ENCODE results near the gene RYR3. TPM values are rescaled to one million over a fixed set of nuclear protein-coding genes. Genes with fewer than 3 reads are reported as not detected.

The RYR3 gene
- total and polyA plus RNA-seq, 5 donors = 0.06 to 0.28 (median 0.09) TPM

DNA sequence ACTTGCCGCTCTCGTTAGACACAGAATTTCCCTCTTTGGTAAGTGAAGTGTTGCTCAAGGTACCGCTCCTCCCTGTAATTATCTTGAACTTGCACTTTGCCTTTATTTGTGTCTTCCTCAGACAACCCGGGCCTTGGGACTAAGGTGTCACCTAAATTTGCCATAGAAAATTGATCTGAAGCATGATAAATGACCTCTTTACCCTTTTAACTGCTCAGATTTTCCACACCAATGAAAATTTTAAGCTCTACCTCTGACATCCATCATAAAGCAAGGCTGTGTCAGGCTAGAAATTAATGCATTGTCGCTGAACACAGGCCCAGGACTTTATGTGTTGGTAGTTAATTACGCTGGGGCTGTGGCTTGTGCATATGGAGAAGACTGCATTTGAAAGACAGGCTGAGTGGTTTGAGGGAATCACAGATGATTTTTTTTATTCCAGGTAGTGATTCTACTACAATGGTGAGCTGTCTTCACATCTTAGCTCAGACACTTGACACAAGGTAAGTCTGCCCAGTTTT is 458.0 kb downstream of the RYR3 start:
- H3K27me3 ChIP-seq (ENCODE audit: control insufficient read depth, insufficient read depth) = no peaks in the 10 kb centered on the region
- H3K4me3 ChIP-seq (ENCODE audit: low read length) = no peak overlapping the region
- ATAC-seq (no peak), DNase-seq (no peak)
- no peaks in the 10 kb centered on the region for H3K4me1 ChIP-seq (ENCODE audit: control insufficient read depth, insufficient read depth, low read length)
- H3K27ac ChIP-seq (ENCODE audit: low read length) = no peak overlapping the region
- 84% methylated on average over 6 of the region's 6 CpGs for WGBS
- intact Hi-C loops (cut with DNase I) = no loop called here
- no peaks in the 10 kb centered on the region for H3K9me3 ChIP-seq (ENCODE audit: control insufficient read depth, low read length)

DNA sequence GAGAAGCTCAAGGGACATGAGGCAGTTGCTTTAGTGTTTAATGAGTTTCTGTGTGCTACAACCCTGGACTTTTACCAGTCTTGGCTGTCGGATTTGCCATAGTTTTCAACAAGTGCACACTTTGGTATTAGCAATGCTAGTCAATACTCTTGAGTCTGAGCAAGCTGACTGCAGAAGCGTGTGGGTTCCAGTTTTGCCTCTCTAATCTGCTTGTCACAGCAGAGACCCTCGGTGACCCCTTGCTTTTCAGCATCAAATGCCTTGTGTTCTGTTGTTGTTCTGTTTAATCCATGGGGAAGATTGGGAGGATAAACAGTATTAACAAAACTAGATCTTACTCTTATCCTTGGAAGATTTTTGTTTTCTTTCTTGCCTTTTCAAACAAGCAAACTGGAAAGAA is 463.2 kb downstream of the RYR3 start:
- intact Hi-C loops (cut with DNase I) = no loop called here
- Histone ChIP-seq H3K9me3 (ENCODE audit: control insufficient read depth, low read length) (no peaks in the 10 kb centered on the region), H3K27me3 (ENCODE audit: control insufficient read depth, insufficient read depth) (no peaks in the 10 kb centered on the region), H3K27ac (ENCODE audit: low read length) (no peak overlapping the region), H3K4me1 (ENCODE audit: control insufficient read depth, insufficient read depth, low read length) (no peaks in the 10 kb centered on the region), H3K4me3 (ENCODE audit: low read length) (no peak overlapping the region)
- WGBS = 71% methylated on average over 3 of the region's 3 CpGs
- ATAC-seq (no peak), DNase-seq (no peak)

DNA sequence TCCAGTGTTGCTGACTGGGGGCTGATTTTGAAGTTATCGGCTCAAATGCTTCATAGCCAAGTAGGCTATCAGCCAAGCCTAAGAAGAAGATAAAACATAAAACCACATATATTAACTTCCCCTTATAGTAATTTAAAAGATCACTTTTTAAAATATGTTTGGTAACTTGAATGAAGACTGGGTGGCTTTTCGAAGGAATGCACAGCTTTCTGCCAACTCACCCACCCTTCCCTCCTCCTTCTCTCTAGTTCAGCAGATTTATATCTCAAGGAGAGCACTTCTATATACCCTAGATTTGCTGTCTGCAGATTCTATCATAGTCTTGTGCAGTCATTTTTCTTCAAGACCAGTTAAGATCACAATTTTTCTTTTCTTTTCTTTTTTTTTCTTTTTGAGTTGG is 468.1 kb downstream of the RYR3 start:
- no peak for DNase-seq
- Histone ChIP-seq H3K4me3 (ENCODE audit: low read length) (no peak overlapping the region), H3K27me3 (ENCODE audit: control insufficient read depth, insufficient read depth) (no peaks in the 10 kb centered on the region), H3K4me1 (ENCODE audit: control insufficient read depth, insufficient read depth, low read length) (no peaks in the 10 kb centered on the region), H3K9me3 (ENCODE audit: control insufficient read depth, low read length) (no peaks in the 10 kb centered on the region), H3K27ac (ENCODE audit: low read length) (no peak overlapping the region)
- WGBS = 67% methylated on average over 2 of the region's 2 CpGs
- ATAC-seq = no peak
- intact Hi-C loops (cut with DNase I) = no loop called here

DNA sequence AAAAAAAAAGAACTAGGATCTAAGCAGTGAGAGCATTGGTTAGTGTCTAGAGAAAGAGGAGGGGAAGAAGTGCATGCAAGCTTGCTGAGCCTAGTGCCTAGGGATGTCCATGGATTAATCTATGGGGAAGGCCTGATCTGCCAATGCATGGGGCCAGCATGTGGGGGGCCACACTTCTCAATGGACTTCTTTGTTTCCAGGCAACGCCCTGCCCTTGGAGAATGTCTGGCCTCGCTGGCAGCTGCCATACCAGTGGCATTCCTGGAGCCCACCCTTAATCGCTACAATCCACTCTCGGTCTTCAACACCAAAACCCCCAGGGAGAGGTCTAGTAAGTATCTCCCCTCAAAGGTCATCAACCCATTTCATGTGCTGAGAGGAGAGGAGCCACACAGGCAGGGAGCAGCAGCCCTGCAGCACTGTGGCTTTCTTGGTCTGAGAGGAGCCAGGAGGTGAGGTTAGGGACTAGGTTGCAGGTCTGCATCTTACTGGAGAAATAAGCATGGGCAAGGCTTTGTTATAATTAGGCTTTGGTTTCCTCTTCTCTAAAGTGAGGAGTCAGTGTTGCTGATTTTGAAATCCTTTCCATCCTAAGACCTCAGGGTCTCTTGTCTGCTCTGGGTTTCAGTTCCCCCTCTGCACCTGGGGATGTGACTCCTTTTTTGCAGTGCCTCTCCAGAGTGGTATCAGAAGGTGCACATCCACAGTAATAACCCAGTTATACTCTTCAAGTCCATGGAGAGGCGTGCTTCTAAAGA is 469.4 kb downstream of the RYR3 start:
- H3K4me3 ChIP-seq (ENCODE audit: low read length) = no peak overlapping the region
- H3K27me3 ChIP-seq (ENCODE audit: control insufficient read depth, insufficient read depth) = no peaks in the 10 kb centered on the region
- H3K9me3 ChIP-seq (ENCODE audit: control insufficient read depth, low read length) = no peaks in the 10 kb centered on the region
- H3K4me1 ChIP-seq (ENCODE audit: control insufficient read depth, insufficient read depth, low read length) = no peaks in the 10 kb centered on the region
- H3K27ac ChIP-seq (ENCODE audit: low read length) = no peak overlapping the region
- WGBS = 90% methylated on average over 5 of the region's 5 CpGs
- intact Hi-C loops (cut with DNase I) = no loop called here
- ATAC-seq (no peak), DNase-seq (no peak)

DNA sequence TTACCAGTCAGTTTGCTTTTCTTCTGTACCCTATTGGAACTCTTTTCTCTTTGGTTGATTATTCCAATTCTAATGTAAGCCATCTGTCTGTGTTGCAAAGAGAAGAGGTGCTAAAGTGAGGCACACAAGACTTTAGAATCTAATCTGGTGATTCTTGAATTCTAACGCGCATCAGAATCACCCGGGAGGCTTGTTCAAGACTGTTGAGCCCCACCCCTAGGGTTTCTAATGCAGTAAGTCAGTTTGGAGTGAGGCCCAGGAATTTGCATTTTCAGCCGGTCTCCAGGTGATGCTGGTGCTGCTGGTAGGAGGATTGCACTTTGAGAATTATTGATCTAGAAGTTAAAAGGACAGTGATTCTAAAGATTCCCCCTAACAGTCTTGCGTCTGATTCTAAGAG is 472.2 kb downstream of the RYR3 start:
- WGBS = 73% methylated on average over 5 of the region's 5 CpGs
- H3K27me3 ChIP-seq (ENCODE audit: control insufficient read depth, insufficient read depth) = no peaks in the 10 kb centered on the region
- H3K4me3 ChIP-seq (ENCODE audit: low read length) = no peak overlapping the region
- ATAC-seq = no peak
- H3K27ac ChIP-seq (ENCODE audit: low read length) = no peak overlapping the region
- H3K9me3 ChIP-seq (ENCODE audit: control insufficient read depth, low read length) = no peaks in the 10 kb centered on the region
- intact Hi-C loops (cut with DNase I) = no loop called here
- no peak for DNase-seq
- no peaks in the 10 kb centered on the region for H3K4me1 ChIP-seq (ENCODE audit: control insufficient read depth, insufficient read depth, low read length)

DNA sequence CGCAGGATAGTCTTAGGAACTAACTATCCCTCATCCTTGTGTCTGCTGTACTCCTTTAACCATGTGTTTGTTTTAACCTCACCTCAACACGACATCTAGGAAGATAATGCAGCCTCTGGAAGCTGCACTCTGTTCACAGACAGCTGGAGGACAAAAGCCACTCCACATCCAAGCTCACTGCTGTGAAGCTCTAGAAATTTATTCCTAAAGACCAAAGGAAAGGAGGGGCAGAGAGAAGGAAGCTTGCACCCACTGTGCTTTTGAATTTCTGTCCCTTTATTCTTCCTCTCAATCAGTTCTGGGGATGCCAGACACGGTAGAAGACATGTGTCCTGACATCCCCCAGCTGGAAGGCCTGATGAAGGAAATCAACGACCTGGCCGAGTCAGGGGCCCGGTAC is 474.6 kb downstream of the RYR3 start:
- no peak overlapping the region for H3K27ac ChIP-seq (ENCODE audit: low read length)
- ATAC-seq (no peak), DNase-seq (no peak)
- no peaks in the 10 kb centered on the region for H3K4me1 ChIP-seq (ENCODE audit: control insufficient read depth, insufficient read depth, low read length)
- intact Hi-C loops (cut with DNase I) = no loop called here
- WGBS = 59% methylated on average over 6 of the region's 6 CpGs
- no peaks in the 10 kb centered on the region for H3K27me3 ChIP-seq (ENCODE audit: control insufficient read depth, insufficient read depth)
- H3K4me3 ChIP-seq (ENCODE audit: low read length) = no peak overlapping the region
- H3K9me3 ChIP-seq (ENCODE audit: control insufficient read depth, low read length) = no peaks in the 10 kb centered on the region

DNA sequence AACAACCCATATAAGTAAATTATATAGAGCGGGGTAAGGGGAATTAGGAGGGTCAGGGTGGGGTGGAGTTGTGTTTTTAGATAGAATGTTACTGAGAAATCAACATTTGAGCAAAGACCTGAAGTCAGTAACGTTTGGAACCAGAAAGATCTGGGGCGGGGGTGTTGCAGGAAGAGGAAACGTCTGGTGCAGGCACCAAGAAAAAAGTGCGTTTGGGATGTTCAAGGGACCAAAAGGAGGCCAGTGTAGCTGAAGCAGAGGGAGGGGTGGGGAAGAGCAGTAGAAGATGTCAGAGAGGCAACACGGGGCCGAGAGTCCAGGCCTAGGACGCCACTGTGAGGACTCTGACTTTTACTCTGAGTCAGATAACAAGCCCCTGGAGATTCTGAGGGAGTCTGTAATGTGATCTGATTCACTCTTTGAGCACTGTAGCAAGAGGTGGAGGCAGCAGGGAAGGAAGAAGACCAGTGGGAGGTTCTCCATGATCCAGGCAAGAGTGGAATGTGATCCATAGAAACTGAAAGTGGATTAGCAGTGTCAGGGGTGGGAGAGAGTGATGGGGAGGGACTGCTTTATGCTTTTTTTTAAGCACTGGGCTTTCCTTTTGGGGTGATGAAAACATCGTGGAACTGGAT is 478.3 kb downstream of the RYR3 start:
- H3K27ac ChIP-seq (ENCODE audit: low read length) = no peak overlapping the region
- 27% methylated on average over 9 of the region's 9 CpGs for WGBS
- H3K9me3 ChIP-seq (ENCODE audit: control insufficient read depth, low read length) = no peaks in the 10 kb centered on the region
- no peaks in the 10 kb centered on the region for H3K27me3 ChIP-seq (ENCODE audit: control insufficient read depth, insufficient read depth)
- DNase-seq = no peak
- intact Hi-C loops (cut with DNase I) = no loop called here
- H3K4me3 ChIP-seq (ENCODE audit: low read length) = no peak overlapping the region
- no peak for ATAC-seq
- no peaks in the 10 kb centered on the region for H3K4me1 ChIP-seq (ENCODE audit: control insufficient read depth, insufficient read depth, low read length)

DNA sequence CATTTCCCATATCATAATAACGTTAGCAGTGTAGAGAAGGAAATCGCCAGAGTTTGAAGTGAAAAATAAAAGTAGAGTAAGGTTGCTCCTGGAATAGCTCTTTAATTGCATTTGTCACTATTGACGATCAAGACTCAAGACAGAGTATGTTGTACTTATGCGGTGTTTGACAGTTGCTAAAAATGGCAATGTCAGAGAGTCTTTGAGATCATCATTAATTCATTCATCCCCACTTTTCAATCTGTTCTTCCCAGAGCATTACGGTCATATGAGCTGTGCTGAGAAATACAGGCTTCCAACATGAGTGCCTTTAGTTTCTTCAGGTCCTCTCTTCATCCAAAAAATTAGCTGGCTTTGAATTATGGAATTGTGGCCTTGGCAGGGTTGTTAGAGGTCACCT is 483.7 kb downstream of the RYR3 start:
- H3K27ac ChIP-seq (ENCODE audit: low read length) = no peak overlapping the region
- no peak overlapping the region for H3K4me3 ChIP-seq (ENCODE audit: low read length)
- ATAC-seq (no peak), DNase-seq (no peak)
- H3K4me1 ChIP-seq (ENCODE audit: control insufficient read depth, insufficient read depth, low read length) = no peaks in the 10 kb centered on the region
- intact Hi-C loops (cut with DNase I) = no loop called here
- H3K9me3 ChIP-seq (ENCODE audit: control insufficient read depth, low read length) = no peaks in the 10 kb centered on the region
- no peaks in the 10 kb centered on the region for H3K27me3 ChIP-seq (ENCODE audit: control insufficient read depth, insufficient read depth)
- 90% methylated on average over 5 of the region's 5 CpGs for WGBS

DNA sequence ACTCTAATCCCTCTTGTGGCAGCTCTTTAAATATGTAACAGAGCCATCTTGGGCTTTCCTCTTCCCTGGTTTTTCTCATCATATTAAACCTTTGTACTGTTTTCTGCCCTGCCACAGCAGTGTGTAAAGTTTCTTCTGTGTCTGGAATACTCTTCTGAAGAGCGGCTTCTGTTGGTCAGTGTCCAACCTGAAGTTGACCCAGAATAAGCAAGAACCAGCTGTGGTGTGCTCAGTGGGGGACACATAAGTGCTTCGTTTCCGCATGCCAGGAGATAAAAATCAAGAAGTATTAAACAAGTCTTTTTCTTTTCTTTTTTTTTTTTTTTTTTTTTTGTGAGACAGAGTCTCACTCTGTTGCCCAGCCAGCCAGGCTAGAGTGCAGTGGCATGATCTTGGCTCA is 484.3 kb downstream of the RYR3 start:
- Histone ChIP-seq H3K4me3 (ENCODE audit: low read length) (no peak overlapping the region), H3K27ac (ENCODE audit: low read length) (no peak overlapping the region), H3K27me3 (ENCODE audit: control insufficient read depth, insufficient read depth) (no peaks in the 10 kb centered on the region), H3K4me1 (ENCODE audit: control insufficient read depth, insufficient read depth, low read length) (no peaks in the 10 kb centered on the region), H3K9me3 (ENCODE audit: control insufficient read depth, low read length) (no peaks in the 10 kb centered on the region)
- ATAC-seq (no peak), DNase-seq (no peak)
- intact Hi-C loops (cut with DNase I) = no loop called here
- 76% methylated on average over 3 of the region's 3 CpGs for WGBS

DNA sequence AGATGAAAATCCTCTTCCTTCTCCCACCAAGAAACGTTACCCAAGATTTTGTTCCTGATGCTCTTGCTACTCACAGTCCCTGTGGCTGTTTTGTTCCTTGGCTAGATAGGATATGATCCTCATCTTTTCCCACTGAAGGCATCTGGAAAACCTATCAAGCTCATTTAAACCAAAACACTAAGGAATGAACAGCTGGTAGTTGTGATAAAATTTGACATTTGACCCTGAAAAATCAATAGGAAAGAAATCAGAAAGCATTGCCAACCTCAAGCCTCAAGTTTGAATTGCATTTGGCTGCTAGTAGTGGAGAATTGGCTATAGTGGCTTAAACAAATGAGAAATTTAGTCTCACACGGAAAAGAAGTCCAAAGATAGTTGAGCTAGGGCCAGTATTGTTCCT is 486.9 kb downstream of the RYR3 start:
- no peak overlapping the region for H3K27ac ChIP-seq (ENCODE audit: low read length)
- no peak for DNase-seq

DNA sequence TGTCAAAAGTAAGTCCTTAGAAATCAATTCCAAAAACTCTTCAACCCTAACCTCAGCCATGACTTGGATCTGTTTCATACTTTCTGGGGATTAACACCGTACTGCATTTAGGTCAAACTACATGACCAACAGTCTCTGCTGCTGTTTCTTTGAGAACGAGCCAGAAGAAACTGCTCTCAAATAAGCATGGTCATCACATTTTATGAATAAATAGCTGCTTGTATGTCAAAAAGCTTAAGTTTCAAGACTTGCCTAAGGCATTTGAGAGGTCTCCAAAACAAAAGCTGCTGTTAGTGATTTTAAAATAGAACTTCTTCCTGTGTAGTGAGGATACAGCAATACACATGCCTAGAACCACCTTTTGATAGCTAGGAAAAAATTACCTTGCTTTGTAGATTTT is 491.2 kb downstream of the RYR3 start:
- H3K27ac ChIP-seq (ENCODE audit: low read length) = no peak overlapping the region

More for the DNA sequence above, 486.9 kb downstream of the RYR3 start:
- H3K9me3 ChIP-seq (ENCODE audit: control insufficient read depth, low read length) = no peaks in the 10 kb centered on the region
- no peaks in the 10 kb centered on the region for H3K4me1 ChIP-seq (ENCODE audit: control insufficient read depth, insufficient read depth, low read length)
- intact Hi-C loops (cut with DNase I) = no loop called here
- H3K4me3 ChIP-seq (ENCODE audit: low read length) = no peak overlapping the region
- ATAC-seq = no peak
- H3K27me3 ChIP-seq (ENCODE audit: control insufficient read depth, insufficient read depth) = no peaks in the 10 kb centered on the region
- 42% methylated on average over 2 of the region's 2 CpGs for WGBS

More for the DNA sequence above, 491.2 kb downstream of the RYR3 start:
- ATAC-seq (no peak), DNase-seq (no peak)
- H3K4me1 ChIP-seq (ENCODE audit: control insufficient read depth, insufficient read depth, low read length) = no peaks in the 10 kb centered on the region
- H3K9me3 ChIP-seq (ENCODE audit: control insufficient read depth, low read length) = no peaks in the 10 kb centered on the region
- intact Hi-C loops (cut with DNase I) = no loop called here
- no peak overlapping the region for H3K4me3 ChIP-seq (ENCODE audit: low read length)
- 40% methylated on average over 2 of the region's 2 CpGs for WGBS
- no peaks in the 10 kb centered on the region for H3K27me3 ChIP-seq (ENCODE audit: control insufficient read depth, insufficient read depth)

Measured in right cardiac atrium (tissue), 5 donors.